ENCODE data around the gene PACRG. TPM values are rescaled to one million over a fixed set of nuclear protein-coding genes. Genes with fewer than 3 reads are reported as not detected.

Gene PACRG
- total RNA-seq, 5 donors from 2014 or later (not counting 1 experiment from before 2014, with no cell fraction given): 0.20 to 3.0 (median 1.2) TPM; not detected in 1

- Mint-ChIP-seq H3K27ac (no peak overlapping the region), H3K4me1 (no peaks in the 10 kb centered on the region), H3K4me3 (no peak overlapping the region), H3K36me3 (no peaks in the 10 kb centered on the region), H3K27me3 (no peaks in the 10 kb centered on the region), H3K9me3 (peaks cover 0 to 4% (median 0%) of the 10 kb centered on the region in 3 donors)
- no peaks in the 10 kb centered on the region for H3K36me3 ChIP-seq (ENCODE audit: control insufficient read depth in 2 of 2, extremely low read depth in 1 of 2, insufficient read depth in 1 of 2, low read length in 1 of 2)
- POLR2A ChIA-PET: no interaction called here
- H3K9me3 ChIP-seq: no peaks in the 10 kb centered on the region
- H3K27me3 ChIP-seq (replicated peaks in 1 of 2; ENCODE audit: control insufficient read depth in 2 of 2, extremely low read depth in 1 of 2, insufficient read depth in 2 of 2, low read length in 1 of 2): peaks cover 0 to 6% of the 10 kb centered on the region in 2 experiments
- 90% methylated on average over 15 of the region's 20 CpGs for WGBS (ENCODE audit: insufficient coverage)
- no peaks in the 10 kb centered on the region for H3K4me1 ChIP-seq (ENCODE audit: control insufficient read depth in 1 of 2, extremely low read depth in 1 of 2, insufficient read depth in 2 of 2, low read length in 2 of 2)
- no peak overlapping the region for H3K27ac ChIP-seq (ENCODE audit: low read length)
- ATAC-seq (replicated peaks in 1 of 4) (no peak), DNase-seq (no peak)
- no peak overlapping the region for H3K4me3 ChIP-seq (ENCODE audit: control insufficient read depth in 1 of 2, extremely low read depth in 1 of 2, low read length in 1 of 2)
- CTCF ChIA-PET: no interaction called here
These were observed 127.0 kb downstream of the PACRG start for GRCh38 chr6:162854734-162855191.

GRCh38 chr6:162856885-162857284, 129.1 kb downstream of the PACRG start:
- WGBS (ENCODE audit: insufficient coverage): 80% methylated on average over 4 of the region's 7 CpGs
- CTCF ChIA-PET: no interaction called here
- no peaks in the 10 kb centered on the region for H3K4me1 Mint-ChIP-seq

DNA sequence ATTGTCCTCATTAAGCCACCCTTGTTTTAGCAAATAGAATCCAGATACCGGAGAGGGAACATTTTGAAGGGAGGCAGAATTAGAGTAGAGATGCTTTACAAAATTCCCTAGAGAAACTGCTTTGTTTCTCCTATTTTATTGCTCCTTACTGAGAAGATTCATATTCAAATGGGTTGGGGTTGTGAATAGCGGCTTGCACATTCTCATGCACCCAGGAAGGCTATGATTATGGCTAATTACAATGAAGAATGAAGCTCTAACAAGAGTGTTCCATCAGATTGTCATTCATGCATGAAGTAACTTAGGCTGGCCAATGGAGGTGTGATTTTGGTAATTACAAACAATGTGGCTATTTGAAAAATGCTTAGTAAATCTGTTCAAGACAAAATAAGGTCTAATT, 129.6 kb downstream of the PACRG start:
- H3K4me3 Mint-ChIP-seq: no peak overlapping the region
- Histone ChIP-seq H3K9me3 (no peaks in the 10 kb centered on the region), H3K27ac (ENCODE audit: low read length) (no peak overlapping the region), H3K27me3 (replicated peaks in 1 of 2; ENCODE audit: control insufficient read depth in 2 of 2, extremely low read depth in 1 of 2, insufficient read depth in 2 of 2, low read length in 1 of 2) (peaks cover 0 to 6% of the 10 kb centered on the region in 2 experiments), H3K4me3 (ENCODE audit: control insufficient read depth in 1 of 2, extremely low read depth in 1 of 2, low read length in 1 of 2) (no peak overlapping the region), H3K4me1 (ENCODE audit: control insufficient read depth in 1 of 2, extremely low read depth in 1 of 2, insufficient read depth in 2 of 2, low read length in 2 of 2) (no peaks in the 10 kb centered on the region), H3K36me3 (ENCODE audit: control insufficient read depth in 2 of 2, extremely low read depth in 1 of 2, insufficient read depth in 1 of 2, low read length in 1 of 2) (no peaks in the 10 kb centered on the region)
- no peaks in the 10 kb centered on the region for H3K4me1 Mint-ChIP-seq
- no peaks in the 10 kb centered on the region for H3K27me3 Mint-ChIP-seq
- H3K36me3 Mint-ChIP-seq: no peaks in the 10 kb centered on the region
- POLR2A ChIA-PET: no interaction called here
- no CpG with 5 or more reads among the region's 2 CpGs for WGBS (ENCODE audit: insufficient coverage)
- peaks cover 0 to 4% (median 0%) of the 10 kb centered on the region in 3 donors for H3K9me3 Mint-ChIP-seq
- ATAC-seq (replicated peaks in 1 of 4): no peak
- no peak overlapping the region for H3K27ac Mint-ChIP-seq
- CTCF ChIA-PET: no interaction called here
- no peak for DNase-seq

More at GRCh38 chr6:162856885-162857284, 129.1 kb downstream of the PACRG start:
- POLR2A ChIA-PET: no interaction called here
- Histone ChIP-seq H3K27ac (ENCODE audit: low read length) (no peak overlapping the region), H3K9me3 (no peaks in the 10 kb centered on the region), H3K4me3 (ENCODE audit: control insufficient read depth in 1 of 2, extremely low read depth in 1 of 2, low read length in 1 of 2) (no peak overlapping the region), H3K36me3 (ENCODE audit: control insufficient read depth in 2 of 2, extremely low read depth in 1 of 2, insufficient read depth in 1 of 2, low read length in 1 of 2) (no peaks in the 10 kb centered on the region), H3K4me1 (ENCODE audit: control insufficient read depth in 1 of 2, extremely low read depth in 1 of 2, insufficient read depth in 2 of 2, low read length in 2 of 2) (no peaks in the 10 kb centered on the region), H3K27me3 (replicated peaks in 1 of 2; ENCODE audit: control insufficient read depth in 2 of 2, extremely low read depth in 1 of 2, insufficient read depth in 2 of 2, low read length in 1 of 2) (peaks cover 0 to 6% of the 10 kb centered on the region in 2 experiments)
- peaks cover 0 to 4% (median 0%) of the 10 kb centered on the region in 3 donors for H3K9me3 Mint-ChIP-seq
- DNase-seq (no peak), ATAC-seq (replicated peaks in 1 of 4) (no peak)
- no peaks in the 10 kb centered on the region for H3K36me3 Mint-ChIP-seq
- H3K27me3 Mint-ChIP-seq: no peaks in the 10 kb centered on the region
- no peak overlapping the region for H3K4me3 Mint-ChIP-seq
- no peak overlapping the region for H3K27ac Mint-ChIP-seq

GRCh38 chr6:162862462-162862861, 134.7 kb downstream of the PACRG start:
- WGBS (ENCODE audit: insufficient coverage): no CpG with 5 or more reads among the region's 3 CpGs
- ATAC-seq (replicated peaks in 1 of 4) (no peak), DNase-seq (no peak)
- H3K4me1 Mint-ChIP-seq: no peaks in the 10 kb centered on the region
- no peaks in the 10 kb centered on the region for H3K9me3 ChIP-seq
- ChIA-PET POLR2A (no interaction called here), CTCF (no interaction called here)
- peaks cover 0 to 4% (median 0%) of the 10 kb centered on the region in 3 donors for H3K9me3 Mint-ChIP-seq
- no peaks in the 10 kb centered on the region for H3K36me3 Mint-ChIP-seq
- H3K4me3 ChIP-seq (ENCODE audit: control insufficient read depth in 1 of 2, extremely low read depth in 1 of 2, low read length in 1 of 2): no peak overlapping the region
- H3K27ac ChIP-seq (ENCODE audit: low read length): no peak overlapping the region
- no peaks in the 10 kb centered on the region for H3K27me3 Mint-ChIP-seq
- no peaks in the 10 kb centered on the region for H3K36me3 ChIP-seq (ENCODE audit: control insufficient read depth in 2 of 2, extremely low read depth in 1 of 2, insufficient read depth in 1 of 2, low read length in 1 of 2)
- H3K27me3 ChIP-seq (replicated peaks in 1 of 2; ENCODE audit: control insufficient read depth in 2 of 2, extremely low read depth in 1 of 2, insufficient read depth in 2 of 2, low read length in 1 of 2): peaks cover 0 to 2% of the 10 kb centered on the region in 2 experiments
- no peak overlapping the region for H3K4me3 Mint-ChIP-seq
- no peaks in the 10 kb centered on the region for H3K4me1 ChIP-seq (ENCODE audit: control insufficient read depth in 1 of 2, extremely low read depth in 1 of 2, insufficient read depth in 2 of 2, low read length in 2 of 2)
- H3K27ac Mint-ChIP-seq: no peak overlapping the region

GRCh38 chr6:162862941-162863340, 135.2 kb downstream of the PACRG start:
- no peaks in the 10 kb centered on the region for H3K4me1 ChIP-seq (ENCODE audit: control insufficient read depth in 1 of 2, extremely low read depth in 1 of 2, insufficient read depth in 2 of 2, low read length in 2 of 2)
- ATAC-seq (replicated peaks in 1 of 4): no peak
- no peak overlapping the region for H3K4me3 ChIP-seq (ENCODE audit: control insufficient read depth in 1 of 2, extremely low read depth in 1 of 2, low read length in 1 of 2)
- Mint-ChIP-seq H3K27ac (no peak overlapping the region), H3K27me3 (no peaks in the 10 kb centered on the region), H3K4me1 (no peaks in the 10 kb centered on the region), H3K36me3 (no peaks in the 10 kb centered on the region), H3K9me3 (peaks cover 0 to 3% (median 0%) of the 10 kb centered on the region in 3 donors), H3K4me3 (no peak overlapping the region)
- no peaks in the 10 kb centered on the region for H3K36me3 ChIP-seq (ENCODE audit: control insufficient read depth in 2 of 2, extremely low read depth in 1 of 2, insufficient read depth in 1 of 2, low read length in 1 of 2)
- H3K27ac ChIP-seq (ENCODE audit: low read length): no peak overlapping the region
- WGBS (ENCODE audit: insufficient coverage): 94% methylated on average over 3 of the region's 5 CpGs
- ChIA-PET POLR2A (no interaction called here), CTCF (no interaction called here)
- H3K27me3 ChIP-seq (replicated peaks in 1 of 2; ENCODE audit: control insufficient read depth in 2 of 2, extremely low read depth in 1 of 2, insufficient read depth in 2 of 2, low read length in 1 of 2): peaks cover 0 to 2% of the 10 kb centered on the region in 2 experiments
- no peak for DNase-seq
- no peaks in the 10 kb centered on the region for H3K9me3 ChIP-seq

DNA sequence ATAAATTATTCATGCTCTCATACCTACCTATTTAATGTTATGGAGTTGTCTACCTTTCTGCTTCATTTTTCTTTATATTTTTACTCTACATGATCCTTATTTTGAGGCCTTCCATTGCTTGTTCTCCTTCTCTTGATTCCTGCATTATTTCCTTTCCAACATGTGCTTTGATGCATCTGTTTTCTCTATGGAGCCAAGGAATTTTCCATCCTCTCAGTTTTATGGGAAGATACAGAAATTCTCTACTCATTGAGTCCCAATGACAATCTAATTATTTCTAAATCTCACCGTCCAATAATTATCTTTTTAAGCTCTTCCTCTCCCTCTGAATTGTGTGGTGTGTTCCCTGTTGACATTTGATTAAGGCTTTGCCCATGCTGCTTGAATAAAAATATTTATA, 136.0 kb downstream of the PACRG start:
- Mint-ChIP-seq H3K27ac (no peak overlapping the region), H3K9me3 (no peaks in the 10 kb centered on the region), H3K27me3 (no peaks in the 10 kb centered on the region), H3K4me3 (no peak overlapping the region), H3K36me3 (no peaks in the 10 kb centered on the region), H3K4me1 (no peaks in the 10 kb centered on the region)
- no peak overlapping the region for H3K27ac ChIP-seq (ENCODE audit: low read length)
- CTCF ChIA-PET: no interaction called here
- no peaks in the 10 kb centered on the region for H3K9me3 ChIP-seq
- no CpG with 5 or more reads among the region's 1 CpG for WGBS (ENCODE audit: insufficient coverage)
- POLR2A ChIA-PET: no interaction called here
- H3K27me3 ChIP-seq (replicated peaks in 1 of 2; ENCODE audit: control insufficient read depth in 2 of 2, extremely low read depth in 1 of 2, insufficient read depth in 2 of 2, low read length in 1 of 2): no peaks in the 10 kb centered on the region
- DNase-seq (no peak), ATAC-seq (replicated peaks in 1 of 4) (no peak)
- no peak overlapping the region for H3K4me3 ChIP-seq (ENCODE audit: control insufficient read depth in 1 of 2, extremely low read depth in 1 of 2, low read length in 1 of 2)
- H3K36me3 ChIP-seq (ENCODE audit: control insufficient read depth in 2 of 2, extremely low read depth in 1 of 2, insufficient read depth in 1 of 2, low read length in 1 of 2): no peaks in the 10 kb centered on the region
- H3K4me1 ChIP-seq (ENCODE audit: control insufficient read depth in 1 of 2, extremely low read depth in 1 of 2, insufficient read depth in 2 of 2, low read length in 2 of 2): no peaks in the 10 kb centered on the region

- ChIA-PET POLR2A (no interaction called here), CTCF (no interaction called here)
- Mint-ChIP-seq H3K4me3 (no peak overlapping the region), H3K4me1 (no peaks in the 10 kb centered on the region), H3K36me3 (no peaks in the 10 kb centered on the region), H3K9me3 (no peaks in the 10 kb centered on the region), H3K27ac (no peak overlapping the region), H3K27me3 (no peaks in the 10 kb centered on the region)
- no peaks in the 10 kb centered on the region for H3K36me3 ChIP-seq (ENCODE audit: control insufficient read depth in 2 of 2, extremely low read depth in 1 of 2, insufficient read depth in 1 of 2, low read length in 1 of 2)
- H3K27ac ChIP-seq (ENCODE audit: low read length): no peak overlapping the region
- H3K27me3 ChIP-seq (replicated peaks in 1 of 2; ENCODE audit: control insufficient read depth in 2 of 2, extremely low read depth in 1 of 2, insufficient read depth in 2 of 2, low read length in 1 of 2): no peaks in the 10 kb centered on the region
- WGBS (ENCODE audit: insufficient coverage): 90% methylated on average over 2 of the region's 5 CpGs
- H3K4me3 ChIP-seq (ENCODE audit: control insufficient read depth in 1 of 2, extremely low read depth in 1 of 2, low read length in 1 of 2): no peak overlapping the region
- H3K4me1 ChIP-seq (ENCODE audit: control insufficient read depth in 1 of 2, extremely low read depth in 1 of 2, insufficient read depth in 2 of 2, low read length in 2 of 2): no peaks in the 10 kb centered on the region
- H3K9me3 ChIP-seq: no peaks in the 10 kb centered on the region
- no peak for ATAC-seq (replicated peaks in 1 of 4)
- DNase-seq: no peak
These were observed 137.1 kb downstream of the PACRG start for GRCh38 chr6:162864911-162865310.
